ENCODE data around the gene GPER1. TPM values are rescaled to one million over a fixed set of nuclear protein-coding genes. Genes with fewer than 3 reads are reported as not detected.

Gene GPER1
- total RNA-seq, 1 donor from 2014 or later, result 0.08 TPM

DNA sequence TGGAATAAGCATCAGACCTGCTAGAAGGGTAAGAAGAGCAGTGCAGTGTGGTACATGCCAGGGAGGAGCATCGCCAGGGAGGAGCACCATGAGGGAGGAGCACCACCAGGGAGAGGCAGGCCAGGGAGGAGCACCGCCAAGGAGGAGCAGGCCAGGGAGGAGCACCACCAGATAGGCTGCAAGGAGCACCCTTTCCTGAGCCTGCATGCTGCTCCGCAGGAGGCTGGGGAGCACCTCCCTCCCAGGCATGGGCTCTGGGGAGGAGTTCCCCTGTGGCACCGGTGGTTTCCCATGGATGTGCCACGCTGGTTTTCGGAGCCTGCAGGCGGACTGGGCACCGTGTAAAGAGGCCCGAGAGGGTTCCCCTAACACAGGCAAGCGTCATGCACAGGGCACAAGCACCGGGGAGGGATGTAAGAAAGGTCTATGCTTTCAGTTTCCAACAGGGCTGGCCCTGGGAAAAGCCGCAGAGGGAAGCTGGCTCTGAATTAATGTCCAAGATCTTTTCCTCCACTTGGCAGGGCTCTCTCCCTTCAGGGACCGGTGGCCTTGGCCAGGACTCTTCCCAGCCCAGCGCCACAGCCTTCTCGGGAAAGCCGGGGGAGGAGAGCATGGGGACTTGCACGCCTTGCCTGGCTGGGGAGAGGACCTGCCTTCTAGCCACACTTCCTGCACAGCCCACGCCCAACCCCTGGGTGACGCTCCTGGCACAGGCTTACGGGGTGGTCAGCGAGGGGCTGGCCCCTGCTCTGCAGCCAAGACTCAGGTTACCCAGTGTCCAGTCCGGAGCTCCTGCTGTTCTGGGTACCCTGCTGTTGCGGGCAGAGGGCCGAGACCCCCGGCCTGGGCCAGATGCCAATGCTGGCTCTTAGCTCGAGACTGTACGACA, 11.5 kb upstream of the GPER1 start:
- no peaks in the 10 kb centered on the region for H3K27me3 ChIP-seq (ENCODE audit: control insufficient read depth, insufficient read depth, low read length)
- no peaks in the 10 kb centered on the region for H3K36me3 ChIP-seq (ENCODE audit: control insufficient read depth, insufficient read depth, low read length)
- no peak for DNase-seq (ENCODE audit: low read depth)
- TF ChIP-seq, protein P1, sequence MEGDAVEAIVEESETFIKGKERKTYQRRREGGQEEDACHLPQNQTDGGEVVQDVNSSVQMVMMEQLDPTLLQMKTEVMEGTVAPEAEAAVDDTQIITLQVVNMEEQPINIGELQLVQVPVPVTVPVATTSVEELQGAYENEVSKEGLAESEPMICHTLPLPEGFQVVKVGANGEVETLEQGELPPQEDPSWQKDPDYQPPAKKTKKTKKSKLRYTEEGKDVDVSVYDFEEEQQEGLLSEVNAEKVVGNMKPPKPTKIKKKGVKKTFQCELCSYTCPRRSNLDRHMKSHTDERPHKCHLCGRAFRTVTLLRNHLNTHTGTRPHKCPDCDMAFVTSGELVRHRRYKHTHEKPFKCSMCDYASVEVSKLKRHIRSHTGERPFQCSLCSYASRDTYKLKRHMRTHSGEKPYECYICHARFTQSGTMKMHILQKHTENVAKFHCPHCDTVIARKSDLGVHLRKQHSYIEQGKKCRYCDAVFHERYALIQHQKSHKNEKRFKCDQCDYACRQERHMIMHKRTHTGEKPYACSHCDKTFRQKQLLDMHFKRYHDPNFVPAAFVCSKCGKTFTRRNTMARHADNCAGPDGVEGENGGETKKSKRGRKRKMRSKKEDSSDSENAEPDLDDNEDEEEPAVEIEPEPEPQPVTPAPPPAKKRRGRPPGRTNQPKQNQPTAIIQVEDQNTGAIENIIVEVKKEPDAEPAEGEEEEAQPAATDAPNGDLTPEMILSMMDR (IDR thresholded peaks at IDR 0.05; ENCODE audit: insufficient read depth, low read length, poor library complexity, severe bottlenecking), result no peak
- H3K4me3 ChIP-seq (ENCODE audit: low read depth, low read length), result no peak overlapping the region

DNA sequence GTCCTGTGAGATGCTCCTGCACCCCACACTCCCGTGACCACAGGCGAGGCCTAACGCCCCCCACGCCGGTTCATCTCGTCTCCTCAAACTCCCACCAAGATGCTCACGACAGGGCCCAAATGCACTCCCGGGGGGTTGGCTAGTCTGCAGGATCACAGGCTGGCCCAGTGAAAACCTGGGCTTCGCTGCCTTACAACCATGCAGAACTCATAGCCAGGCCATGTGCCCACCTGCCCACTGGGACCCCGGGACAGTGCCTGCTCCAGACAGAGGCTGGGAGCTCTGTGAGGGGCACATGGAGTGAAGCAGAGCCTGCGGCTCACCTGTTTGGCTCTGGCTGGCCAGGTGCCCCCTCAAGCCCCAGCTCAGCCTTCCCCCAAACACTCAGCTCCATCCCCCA, 9.4 kb upstream of the GPER1 start:
- DNase-seq (ENCODE audit: low read depth), result no peak
- Histone ChIP-seq H3K27me3 (ENCODE audit: control insufficient read depth, insufficient read depth, low read length) (no peaks in the 10 kb centered on the region), H3K36me3 (ENCODE audit: control insufficient read depth, insufficient read depth, low read length) (no peaks in the 10 kb centered on the region), H3K4me3 (ENCODE audit: low read depth, low read length) (no peak overlapping the region)
- TF ChIP-seq, protein P1 (IDR thresholded peaks at IDR 0.05; ENCODE audit: insufficient read depth, low read length, poor library complexity, severe bottlenecking), result no peak

DNA sequence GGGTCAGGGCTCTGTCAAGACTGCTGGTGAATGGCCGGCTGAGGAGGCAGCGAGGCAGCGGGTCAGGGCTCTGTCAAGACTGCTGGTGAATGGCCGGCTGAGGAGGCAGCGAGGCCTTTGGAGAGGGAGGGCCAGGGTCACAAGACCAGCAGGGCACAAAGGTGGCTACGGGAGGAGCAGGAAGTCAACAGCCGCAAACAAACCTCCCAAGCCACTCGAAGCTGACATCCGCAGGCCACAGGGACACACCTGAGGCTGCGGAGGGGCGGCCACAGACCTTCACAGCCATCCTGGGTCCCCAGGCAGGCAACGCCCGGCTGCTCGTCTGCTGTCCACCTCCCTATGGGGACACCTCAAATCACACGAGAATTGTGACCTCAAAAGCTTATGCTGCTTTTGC, 8.9 kb upstream of the GPER1 start:
- Histone ChIP-seq H3K27me3 (ENCODE audit: control insufficient read depth, insufficient read depth, low read length) (no peaks in the 10 kb centered on the region), H3K4me3 (ENCODE audit: low read depth, low read length) (no peak overlapping the region), H3K36me3 (ENCODE audit: control insufficient read depth, insufficient read depth, low read length) (no peaks in the 10 kb centered on the region)
- DNase-seq (ENCODE audit: low read depth), result no peak
- TF ChIP-seq, protein P1 (IDR thresholded peaks at IDR 0.05; ENCODE audit: insufficient read depth, low read length, poor library complexity, severe bottlenecking), result no peak

DNA sequence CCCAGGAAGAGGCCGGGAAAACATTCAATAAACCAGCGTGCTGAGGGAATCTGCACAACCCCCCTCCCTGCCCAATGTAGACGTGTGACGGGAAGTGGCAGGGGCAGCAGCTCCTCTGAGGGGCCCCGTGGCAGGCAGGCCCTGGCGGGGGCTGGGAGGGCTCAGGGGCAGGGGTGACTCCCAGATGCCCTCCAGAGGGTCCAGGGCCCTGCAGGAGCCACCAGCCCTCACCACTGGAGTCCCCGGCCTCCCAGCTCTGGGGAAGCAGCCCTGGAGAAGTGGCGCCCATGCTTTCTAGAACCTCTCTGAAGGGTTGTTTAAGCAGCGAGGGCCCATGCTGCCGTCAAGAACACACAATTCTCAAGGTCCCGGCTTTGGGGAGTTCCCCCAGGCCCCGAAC, 8.4 kb upstream of the GPER1 start:
- H3K27me3 ChIP-seq (ENCODE audit: control insufficient read depth, insufficient read depth, low read length), result no peaks in the 10 kb centered on the region
- DNase-seq (ENCODE audit: low read depth), result no peak
- H3K4me3 ChIP-seq (ENCODE audit: low read depth, low read length), result no peak overlapping the region
- TF ChIP-seq, protein P1 (IDR thresholded peaks at IDR 0.05; ENCODE audit: insufficient read depth, low read length, poor library complexity, severe bottlenecking), result no peak
- no peaks in the 10 kb centered on the region for H3K36me3 ChIP-seq (ENCODE audit: control insufficient read depth, insufficient read depth, low read length)

DNA sequence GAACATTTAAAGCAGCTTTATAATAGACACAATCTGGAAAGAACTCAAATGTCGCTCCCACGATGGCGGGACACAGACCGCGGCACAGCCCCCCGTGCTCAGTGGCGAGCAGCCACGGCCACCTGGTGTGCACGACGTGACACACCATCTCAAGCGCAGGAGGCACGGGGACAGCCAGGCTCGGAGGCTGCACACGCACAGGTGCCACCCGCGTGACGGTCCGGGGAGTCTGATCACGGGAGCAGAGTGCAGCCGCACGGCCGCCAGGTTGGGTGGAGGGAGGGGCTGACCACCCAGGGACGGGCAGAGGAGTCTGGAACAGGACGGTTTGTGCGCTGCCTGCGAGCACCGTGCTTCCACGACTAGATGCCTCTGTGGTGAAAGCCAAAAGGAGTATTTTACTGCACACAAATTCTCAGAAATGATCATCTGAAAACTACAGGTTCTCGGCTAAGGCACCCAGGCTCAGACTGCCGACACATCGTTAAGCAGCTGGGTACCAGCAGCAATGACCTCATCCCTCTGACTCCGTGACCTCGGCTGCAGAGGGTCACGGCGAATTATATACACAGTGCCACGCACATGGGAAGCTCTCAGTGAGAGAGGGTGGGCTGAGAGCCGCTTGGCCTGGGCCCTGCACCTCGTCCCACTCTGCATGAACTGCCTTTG, 7.5 kb upstream of the GPER1 start:
- DNase-seq (ENCODE audit: low read depth), result no peak
- TF ChIP-seq, protein P1 (IDR thresholded peaks at IDR 0.05; ENCODE audit: insufficient read depth, low read length, poor library complexity, severe bottlenecking), result no peak
- Histone ChIP-seq H3K36me3 (ENCODE audit: control insufficient read depth, insufficient read depth, low read length) (no peaks in the 10 kb centered on the region), H3K4me3 (ENCODE audit: low read depth, low read length) (no peak overlapping the region), H3K27me3 (ENCODE audit: control insufficient read depth, insufficient read depth, low read length) (no peaks in the 10 kb centered on the region)
